SW480 (cell line): Measurements from ENCODE around the gene FAF2.
A peak's percentile ranks its signal among the peaks of the same experiment; 100 is the strongest.
"Not testable (repeated sequence)": the region's sequence is repeated elsewhere in the genome, so short reads cannot be mapped to it uniquely, and the experiment has no call there.

Source experiments
- DNase-seq: peaks from one replicate; pipeline ENCODE4 v3.0.0-alpha.2; 2016; ENCODE audit warnings: low spot score

Gene FAF2

GRCh38 chr5:176418251-176418650, 29.9 kb upstream of the FAF2 start:
- no peak for DNase-seq

DNA sequence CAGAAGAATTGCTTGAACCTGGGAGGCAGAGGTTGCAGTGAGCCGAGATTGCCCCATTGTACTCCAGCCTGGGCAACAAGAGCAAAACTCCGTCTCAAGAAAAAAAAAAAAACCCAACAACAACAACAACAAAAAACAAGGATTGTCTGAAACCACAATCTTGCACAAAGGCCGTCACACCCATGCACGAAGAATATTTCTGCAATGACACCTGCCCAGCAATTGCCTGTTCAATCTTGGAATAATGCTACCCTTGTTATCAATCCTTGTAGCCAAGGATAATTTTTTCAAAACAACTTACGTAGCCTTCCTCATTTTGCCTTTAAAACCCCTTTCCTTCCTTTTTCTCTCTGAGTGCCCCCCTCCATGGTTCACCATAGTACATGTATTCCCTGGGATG, 28.1 kb upstream of the FAF2 start:
- DNase-seq: no peak

DNA sequence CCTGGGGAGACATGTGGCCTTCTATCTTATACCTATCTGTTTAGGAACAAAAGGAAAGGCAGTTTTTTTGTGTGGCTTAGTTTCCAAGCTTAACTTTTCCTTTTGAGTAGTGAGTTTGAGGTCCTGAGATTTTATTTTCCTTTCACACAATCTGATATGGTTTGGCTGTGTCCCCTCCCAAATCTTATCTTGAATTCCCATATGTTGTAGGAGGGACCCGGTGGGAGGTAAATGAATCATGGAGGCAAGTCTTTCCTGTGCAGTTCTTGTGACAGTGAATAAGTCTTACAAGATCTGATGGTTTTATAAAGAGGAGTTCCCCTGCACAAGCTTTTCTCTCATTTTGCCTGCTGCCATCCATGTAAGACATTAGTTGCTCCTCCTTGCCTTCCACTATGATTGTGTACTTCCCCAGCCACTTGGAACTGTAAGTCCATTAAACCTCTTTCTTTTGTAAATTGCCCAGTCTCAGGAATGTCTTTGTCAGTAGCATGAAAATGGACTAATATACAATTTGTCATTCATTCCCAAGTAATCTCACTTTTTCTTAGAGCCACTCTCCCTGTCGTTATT, 27.1 kb upstream of the FAF2 start:
- DNase-seq: no peak

DNA sequence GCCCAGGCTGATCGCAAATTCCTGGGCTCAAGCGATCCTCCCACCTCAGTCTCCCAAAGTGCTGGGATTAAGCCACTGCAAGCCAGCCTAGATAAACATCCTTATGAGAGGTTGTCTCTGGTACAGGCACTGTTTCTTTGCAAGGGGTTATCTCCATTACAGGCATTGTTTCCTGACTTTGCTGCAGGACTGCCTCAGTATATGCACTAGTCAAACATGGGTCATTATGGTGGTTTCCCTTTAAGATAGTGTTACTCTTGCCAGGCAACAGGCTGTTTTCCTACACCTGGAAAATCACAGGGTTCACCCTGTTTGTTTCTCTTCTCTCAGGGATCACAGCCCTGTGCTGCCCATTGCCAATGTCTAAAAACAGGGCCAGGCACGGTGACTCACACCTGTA, 24.0 kb upstream of the FAF2 start:
- no peak for DNase-seq

- DNase-seq: no peak
Observed at GRCh38 chr5:176425138-176425537, 23.0 kb upstream of the FAF2 start.

DNA sequence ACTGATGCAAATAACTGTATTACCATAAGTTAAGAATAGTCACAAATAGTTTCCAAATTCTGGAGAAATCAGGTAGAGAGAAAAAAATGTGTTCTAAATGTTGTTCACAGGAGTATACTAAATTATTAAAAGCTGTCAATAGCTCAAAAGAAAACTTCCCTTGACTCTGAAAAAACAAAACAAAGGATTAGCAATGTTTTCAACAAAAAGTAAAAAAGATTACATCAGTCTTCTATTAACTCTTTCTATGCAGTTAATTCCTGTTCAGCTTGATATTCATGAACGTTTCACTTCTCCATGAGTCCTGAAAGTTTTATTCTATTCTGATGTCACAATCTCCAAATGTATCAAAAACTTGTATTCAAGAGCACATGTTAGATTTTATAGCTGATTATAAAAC, 22.4 kb upstream of the FAF2 start:
- DNase-seq: no peak

DNA sequence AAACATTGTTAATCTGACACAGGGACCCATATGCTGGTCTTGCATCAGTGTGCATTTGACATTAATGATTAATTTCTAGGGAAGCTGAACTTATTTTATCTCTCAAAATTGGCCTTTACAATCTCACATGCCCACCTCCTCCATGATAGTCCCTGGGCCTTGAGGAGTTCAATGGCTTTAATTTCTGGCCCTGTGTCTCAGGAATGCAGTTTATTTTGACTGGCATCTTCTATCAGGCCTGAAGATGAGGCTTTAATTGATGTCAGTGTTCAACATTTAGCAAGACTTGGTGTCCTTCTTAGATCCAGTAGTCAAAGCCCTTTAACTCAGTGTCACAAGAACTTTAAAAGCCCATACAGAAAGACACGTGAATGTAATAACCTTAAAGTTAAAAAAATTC, 21.3 kb upstream of the FAF2 start:
- DNase-seq: no peak

GRCh38 chr5:176427971-176428370, 20.2 kb upstream of the FAF2 start:
- no peak for DNase-seq

DNA sequence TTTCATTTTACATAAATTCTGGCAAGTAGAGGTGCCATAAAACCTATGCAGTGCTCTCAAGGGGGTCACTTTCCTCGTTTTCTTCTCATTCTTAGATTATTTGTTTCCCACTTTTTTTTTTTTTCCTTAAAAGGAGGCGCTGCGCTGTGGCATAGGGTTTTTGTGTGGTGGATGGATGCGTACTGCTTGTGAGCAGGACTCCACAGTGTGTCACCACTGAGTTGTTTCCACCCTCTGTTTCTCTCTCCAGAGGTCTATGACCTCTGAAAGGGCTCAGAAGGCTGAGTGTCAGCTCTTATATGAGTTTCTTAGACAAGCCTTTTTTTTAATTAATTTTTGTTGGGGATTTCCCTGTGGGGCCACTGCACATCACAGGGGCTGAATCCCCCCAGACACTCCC, 18.2 kb upstream of the FAF2 start:
- no peak for DNase-seq

- DNase-seq: no peak
Observed at GRCh38 chr5:176432707-176433106, 15.5 kb upstream of the FAF2 start.

DNA sequence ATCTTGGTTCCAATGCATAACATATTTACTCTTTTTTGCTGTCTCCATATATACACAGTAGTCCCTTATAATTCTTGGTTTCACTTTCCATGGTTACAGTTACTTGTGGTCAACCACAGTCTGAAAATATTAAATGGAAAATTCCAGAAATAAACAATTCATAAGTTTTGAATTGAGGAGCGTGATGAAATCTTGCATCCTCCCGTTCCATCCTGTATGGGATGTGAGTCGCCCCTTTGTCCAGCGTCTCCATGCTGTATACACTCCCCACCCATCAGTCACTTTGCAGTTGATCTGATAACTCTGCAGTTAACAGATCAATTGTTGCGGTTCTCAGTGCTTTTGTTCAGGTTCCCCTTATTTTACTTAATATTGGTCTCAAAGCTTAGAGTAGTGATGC, 11.5 kb upstream of the FAF2 start:
- no peak for DNase-seq

GRCh38 chr5:176438959-176439757, 9.0 kb upstream of the FAF2 start:
- DNase-seq: peak; percentile 79

- DNase-seq: peak; percentile 36
Observed at GRCh38 chr5:176440927-176441706, 7.1 kb upstream of the FAF2 start.

GRCh38 chr5:176441921-176442323, 6.3 kb upstream of the FAF2 start:
- DNase-seq: no peak

- DNase-seq: not testable (repeated sequence)
Observed at GRCh38 chr5:176442911-176443310, 5.3 kb upstream of the FAF2 start.

DNA sequence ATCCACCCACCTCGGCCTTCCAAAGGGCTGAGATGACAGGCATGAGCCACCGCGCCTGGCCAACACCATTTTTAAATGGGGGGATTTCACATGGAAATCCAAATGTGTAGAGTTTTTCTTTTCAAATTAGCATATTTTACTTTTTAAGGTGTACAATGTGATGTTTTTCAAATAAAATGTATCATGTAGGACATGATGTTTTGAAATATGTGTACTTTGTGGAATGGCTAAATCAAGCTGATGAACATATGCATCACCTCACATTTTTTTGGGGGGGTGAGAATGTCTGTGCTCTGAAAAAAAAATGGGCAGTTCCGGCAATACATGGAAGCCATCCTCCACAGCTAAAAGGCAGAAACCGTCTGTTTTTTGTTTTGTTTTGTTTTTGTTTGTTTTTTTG, 3.4 kb upstream of the FAF2 start:
- DNase-seq: no peak

- no peak for DNase-seq
Observed at GRCh38 chr5:176446028-176446665, 2.0 kb upstream of the FAF2 start.

DNA sequence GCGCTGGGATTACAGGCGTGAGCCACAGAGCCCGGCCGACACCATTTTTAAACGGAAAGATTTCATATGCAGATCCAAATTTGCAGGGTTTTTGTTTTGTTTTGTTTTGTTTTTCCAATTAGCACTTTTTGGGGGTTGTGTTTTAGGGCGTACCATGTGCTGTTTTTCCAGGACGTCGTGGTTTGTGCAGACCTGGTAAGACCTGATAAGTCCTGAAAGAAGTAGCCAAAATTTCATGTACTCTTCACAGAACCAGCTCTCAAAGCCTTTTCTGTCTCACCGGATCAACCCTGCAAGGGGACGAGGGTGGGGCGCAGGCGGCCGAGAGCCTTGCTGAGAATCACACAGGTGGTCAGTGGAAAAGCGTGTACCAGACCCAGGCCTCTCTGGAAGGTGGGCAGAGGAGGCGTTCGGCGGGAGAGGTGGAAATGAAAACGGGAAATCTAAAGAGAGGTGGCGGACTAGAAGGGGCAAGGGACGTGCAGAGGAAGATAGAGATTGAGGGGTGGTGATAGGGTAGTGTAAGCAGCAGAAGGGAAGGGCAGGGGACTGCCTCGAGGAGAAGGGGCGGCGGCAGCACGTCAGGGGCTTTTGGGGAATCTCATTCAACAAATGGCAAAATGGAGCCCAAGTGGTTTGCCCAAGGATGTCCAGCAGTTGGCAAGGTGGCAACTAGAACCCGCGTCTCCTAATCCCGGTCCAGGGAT, 1.1 kb upstream of the FAF2 start:
- no peak for DNase-seq

GRCh38 chr5:176447591-176447977, 601 bp upstream of the FAF2 start:
- no peak for DNase-seq

GRCh38 chr5:176450077-176450476, 1.9 kb downstream of the FAF2 start:
- DNase-seq: no peak

GRCh38 chr5:176454724-176455394, 6.7 kb downstream of the FAF2 start:
- no peak for DNase-seq
